ENCODE measurements around the gene EZH1.

The EZH1 gene

GRCh38 chr17:42773290-42774035 lies 28.6 kb upstream of the EZH1 start, which contains the start of gene VPS25:
Gene VPS25, plus strand, starts transcription at chr17:42773449. Its CDS starts 27 bp downstream, at chr17:42773476.
- TF ChIP-seq POLR2AphosphoS5 (IDR thresholded peaks at IDR 0.05; ENCODE audit: low read depth, low read length) (peak; percentile 96), REST (IDR thresholded peaks at IDR 0.05; ENCODE audit: insufficient read depth in 1 of 2, low read depth in 2 of 2, low read length in 2 of 2) (peak in 1 of 2 experiments; percentile 67; a peak in 3 of 4 replicates), TAF1 (IDR thresholded peaks at IDR 0.05; ENCODE audit: borderline replicate concordance, insufficient read depth, low read length) (peak; percentile 99), FOXP2 (optimal IDR thresholded peaks at IDR 0.05; ENCODE audit: borderline replicate concordance, extremely low read depth, extremely low read length, insufficient read depth) (peak; percentile 43), SIN3A (IDR thresholded peaks at IDR 0.05; ENCODE audit: borderline replicate concordance, insufficient read depth, low read length) (peak; percentile 75; the same call in 1 of the 2 replicates)

- TF ChIP-seq FOXP2 (optimal IDR thresholded peaks at IDR 0.05; ENCODE audit: borderline replicate concordance, extremely low read depth, extremely low read length, insufficient read depth) (no peak), SIN3A (IDR thresholded peaks at IDR 0.05; ENCODE audit: borderline replicate concordance, insufficient read depth, low read length) (no peak), POLR2AphosphoS5 (IDR thresholded peaks at IDR 0.05; ENCODE audit: low read depth, low read length) (no peak), TAF1 (IDR thresholded peaks at IDR 0.05; ENCODE audit: borderline replicate concordance, insufficient read depth, low read length) (no peak), REST (IDR thresholded peaks at IDR 0.05; ENCODE audit: insufficient read depth in 1 of 2, low read depth in 2 of 2, low read length in 2 of 2) (no peak)
These were observed 28.1 kb upstream of the EZH1 start for GRCh38 chr17:42772945-42773289.

- TF ChIP-seq TAF1 (IDR thresholded peaks at IDR 0.05; ENCODE audit: borderline replicate concordance, insufficient read depth, low read length) (no peak), POLR2AphosphoS5 (IDR thresholded peaks at IDR 0.05; ENCODE audit: low read depth, low read length) (no peak), FOXP2 (optimal IDR thresholded peaks at IDR 0.05; ENCODE audit: borderline replicate concordance, extremely low read depth, extremely low read length, insufficient read depth) (no peak)
These were observed 22.7 kb upstream of the EZH1 start for GRCh38 chr17:42767512-42767911.

- TF ChIP-seq SIN3A (IDR thresholded peaks at IDR 0.05; ENCODE audit: borderline replicate concordance, insufficient read depth, low read length) (no peak), FOXP2 (optimal IDR thresholded peaks at IDR 0.05; ENCODE audit: borderline replicate concordance, extremely low read depth, extremely low read length, insufficient read depth) (no peak), TAF1 (IDR thresholded peaks at IDR 0.05; ENCODE audit: borderline replicate concordance, insufficient read depth, low read length) (no peak), REST (IDR thresholded peaks at IDR 0.05; ENCODE audit: insufficient read depth in 1 of 2, low read depth in 2 of 2, low read length in 2 of 2) (no peak), POLR2AphosphoS5 (IDR thresholded peaks at IDR 0.05; ENCODE audit: low read depth, low read length) (no peak)
These were observed 21.3 kb upstream of the EZH1 start for GRCh38 chr17:42766124-42766523.

GRCh38 chr17:42761638-42762037 lies 16.8 kb upstream of the EZH1 start:
- TF ChIP-seq FOXP2 (optimal IDR thresholded peaks at IDR 0.05; ENCODE audit: borderline replicate concordance, extremely low read depth, extremely low read length, insufficient read depth) (no peak), POLR2AphosphoS5 (IDR thresholded peaks at IDR 0.05; ENCODE audit: low read depth, low read length) (no peak)
